CMK (cell line): ENCODE data around the gene FASTKD2.

Source experiments
- DNase-seq: peaks from one replicate; pipeline ENCODE4 v3.0.0-alpha.2; 2010; ENCODE audit warnings: low read depth

FASTKD2 gene

DNA sequence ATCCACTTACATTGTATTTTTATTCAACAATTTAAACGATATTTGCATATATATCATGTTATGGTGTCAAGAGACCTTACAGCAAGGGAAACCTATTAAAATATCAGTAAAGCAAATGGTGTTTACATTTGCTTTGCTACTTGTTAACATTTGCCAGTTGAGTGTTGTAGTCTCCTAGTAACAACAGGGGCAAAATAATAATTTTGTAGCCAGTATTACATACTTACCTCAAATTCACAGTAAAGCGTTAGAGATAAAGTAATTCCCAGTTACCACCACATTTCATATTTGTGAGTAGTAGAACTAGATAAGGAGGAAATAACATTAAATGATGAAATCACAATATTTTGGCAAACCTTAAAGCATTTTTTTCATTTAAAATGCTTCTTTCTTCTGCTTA, 71.3 kb downstream of the FASTKD2 start:
- no peak for DNase-seq

DNA sequence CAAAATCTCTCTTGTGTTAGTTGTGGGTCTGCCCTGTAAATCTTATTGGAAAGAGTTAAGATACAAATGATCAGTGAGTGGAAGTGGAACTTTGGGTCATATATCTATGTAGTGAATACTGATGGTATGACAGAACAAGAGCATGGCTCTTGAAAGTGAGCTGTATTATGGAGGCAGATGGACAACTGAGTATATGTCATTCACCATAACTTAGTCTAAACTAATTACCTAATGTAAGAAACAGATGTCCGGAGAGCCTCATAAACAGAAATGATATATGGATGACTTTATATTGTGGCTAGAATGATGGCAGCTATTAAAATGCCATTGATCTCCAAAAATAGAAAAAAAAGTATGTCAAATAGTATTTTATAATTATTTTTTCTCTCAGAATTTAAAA, 72.4 kb downstream of the FASTKD2 start:
- no peak for DNase-seq

DNA sequence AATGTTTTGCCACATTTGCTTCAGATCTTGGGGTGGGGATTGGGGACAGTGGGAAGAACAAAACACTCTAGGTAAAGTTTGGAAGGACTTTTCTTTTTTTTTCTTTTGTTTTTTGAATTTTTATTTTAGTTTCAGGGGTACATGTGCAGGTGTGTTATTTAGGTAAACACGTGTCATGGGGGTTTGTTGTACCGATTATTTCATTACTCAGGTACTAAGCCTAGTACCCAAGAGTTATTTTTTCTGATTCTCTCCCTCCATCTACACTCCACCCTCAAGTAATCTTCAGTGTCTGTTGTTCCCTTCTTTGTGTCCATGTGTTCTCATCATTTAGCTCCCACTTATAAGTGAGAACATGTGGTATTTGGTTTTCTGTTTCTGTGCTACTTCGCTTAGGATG, 73.3 kb downstream of the FASTKD2 start:
- no peak for DNase-seq

DNA sequence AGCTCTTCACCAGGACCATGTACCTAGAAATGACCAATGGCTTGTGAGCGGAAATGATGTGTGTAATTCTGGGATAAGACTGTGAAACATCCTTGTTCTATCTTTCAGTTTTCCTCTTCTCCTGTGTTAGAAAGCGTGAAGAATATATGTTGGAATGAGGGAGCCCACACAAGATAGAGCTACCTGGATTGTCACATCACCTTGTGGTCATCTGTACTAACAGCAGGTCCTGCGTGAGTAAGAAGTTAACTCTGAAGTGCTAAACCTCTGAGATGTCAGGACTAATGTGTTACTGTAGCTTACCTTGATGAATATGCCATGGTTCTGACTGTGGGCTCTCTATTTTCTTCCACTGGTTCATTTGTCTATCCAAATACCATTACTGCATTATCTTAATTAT, 75.6 kb downstream of the FASTKD2 start:
- DNase-seq: no peak
